ENCODE measurements around the gene ARHGAP26. TPM values are rescaled to one million over a fixed set of nuclear protein-coding genes. Genes with fewer than 3 reads are reported as not detected.

Gene ARHGAP26
- total RNA-seq, 1 experiment from 2014 or later, result 54.3 TPM

- no TSS peak for BruUV-seq (replicated peaks)
- H3K4me3 Mint-ChIP-seq (ENCODE audit: unreplicated experiment), result no peak overlapping the region
- ChIA-PET POLR2A (interaction anchor here (0.7 kb wide), 1 partner anchor 28 kb away, joined by 3 read pairs; no protein-coding TSS in a partner anchor), CTCF (no interaction called here)
- H3K27me3 Mint-ChIP-seq (ENCODE audit: insufficient read depth, unreplicated experiment), result no peaks in the 10 kb centered on the region
- H3K9me3 Mint-ChIP-seq (ENCODE audit: unreplicated experiment), result no peaks in the 10 kb centered on the region
- peaks cover 19% of the 10 kb centered on the region for H3K4me1 Mint-ChIP-seq (ENCODE audit: insufficient read depth, unreplicated experiment)
- H3K27ac Mint-ChIP-seq (ENCODE audit: low read depth, unreplicated experiment), result no peak overlapping the region
- no peaks in the 10 kb centered on the region for H3K36me3 Mint-ChIP-seq (ENCODE audit: insufficient read depth, unreplicated experiment)
- DNase-seq (ENCODE audit: unreplicated experiment), result no peak
- intact Hi-C loops (cut with micrococcal nuclease), result no loop called here
- no peak for TF ChIP-seq CTCF (IDR thresholded peaks at IDR 0.05; ENCODE audit: unreplicated experiment)
Observed at GRCh38 chr5:143029293-143029692, 259.1 kb downstream of the ARHGAP26 start.

GRCh38 chr5:143030349-143030748 lies 260.2 kb downstream of the ARHGAP26 start:
- Mint-ChIP-seq H3K4me3 (ENCODE audit: unreplicated experiment) (no peak overlapping the region), H3K36me3 (ENCODE audit: insufficient read depth, unreplicated experiment) (no peaks in the 10 kb centered on the region), H3K9me3 (ENCODE audit: unreplicated experiment) (peaks cover 5% of the 10 kb centered on the region), H3K27me3 (ENCODE audit: insufficient read depth, unreplicated experiment) (no peaks in the 10 kb centered on the region), H3K27ac (ENCODE audit: low read depth, unreplicated experiment) (no peak overlapping the region), H3K4me1 (ENCODE audit: insufficient read depth, unreplicated experiment) (peaks cover 19% of the 10 kb centered on the region)
- no peak for TF ChIP-seq CTCF (IDR thresholded peaks at IDR 0.05; ENCODE audit: unreplicated experiment)
- ChIA-PET CTCF (no interaction called here), POLR2A (interaction anchor here (0.5 kb wide), 1 partner anchor 10 kb away, joined by 3 read pairs; no protein-coding TSS in a partner anchor)
- BruUV-seq (replicated peaks), result no TSS peak
- intact Hi-C loops (cut with micrococcal nuclease), result no loop called here
- no peak for DNase-seq (ENCODE audit: unreplicated experiment)

GRCh38 chr5:143031781-143032580 lies 261.8 kb downstream of the ARHGAP26 start:
- Mint-ChIP-seq H3K27ac (ENCODE audit: low read depth, unreplicated experiment) (no peak overlapping the region), H3K4me1 (ENCODE audit: insufficient read depth, unreplicated experiment) (peaks cover 14% of the 10 kb centered on the region), H3K27me3 (ENCODE audit: insufficient read depth, unreplicated experiment) (no peaks in the 10 kb centered on the region), H3K9me3 (ENCODE audit: unreplicated experiment) (peaks cover 8% of the 10 kb centered on the region), H3K4me3 (ENCODE audit: unreplicated experiment) (no peak overlapping the region), H3K36me3 (ENCODE audit: insufficient read depth, unreplicated experiment) (no peaks in the 10 kb centered on the region)
- ChIA-PET CTCF (no interaction called here), POLR2A (interaction anchor here (1.6 kb wide), 1 partner anchor 49 kb away, joined by 3 read pairs; no protein-coding TSS in a partner anchor)
- no TSS peak for BruUV-seq (replicated peaks)
- DNase-seq (ENCODE audit: unreplicated experiment), result no peak
- intact Hi-C loops (cut with micrococcal nuclease), result no loop called here
- TF ChIP-seq CTCF (IDR thresholded peaks at IDR 0.05; ENCODE audit: unreplicated experiment), result no peak

GRCh38 chr5:143032581-143032836 lies 262.3 kb downstream of the ARHGAP26 start:
- H3K27ac Mint-ChIP-seq (ENCODE audit: low read depth, unreplicated experiment), result no peak overlapping the region
- ChIA-PET CTCF (no interaction called here), POLR2A (interaction anchor here (0.7 to 1.6 kb wide), 2 partner anchors 14 to 50 kb away, joined by 3 read pairs; no protein-coding TSS in a partner anchor)
- peaks cover 14% of the 10 kb centered on the region for H3K4me1 Mint-ChIP-seq (ENCODE audit: insufficient read depth, unreplicated experiment)
- H3K36me3 Mint-ChIP-seq (ENCODE audit: insufficient read depth, unreplicated experiment), result no peaks in the 10 kb centered on the region
- intact Hi-C loops (cut with micrococcal nuclease), result no loop called here
- no peak for DNase-seq (ENCODE audit: unreplicated experiment)
- BruUV-seq (replicated peaks), result no TSS peak
- H3K9me3 Mint-ChIP-seq (ENCODE audit: unreplicated experiment), result peaks cover 8% of the 10 kb centered on the region
- H3K4me3 Mint-ChIP-seq (ENCODE audit: unreplicated experiment), result no peak overlapping the region
- TF ChIP-seq CTCF (IDR thresholded peaks at IDR 0.05; ENCODE audit: unreplicated experiment), result no peak
- H3K27me3 Mint-ChIP-seq (ENCODE audit: insufficient read depth, unreplicated experiment), result no peaks in the 10 kb centered on the region

Measured in MCF 10A (cell line).